HG03060 (cell line): ENCODE measurements around the gene GIMAP7.
"Not testable (repeated sequence)": the region's sequence is repeated elsewhere in the genome, so short reads cannot be mapped to it uniquely, and the experiment has no call there.

ENCODE experiments used
- ATAC-seq: cut with Tn5 transposase; IDR thresholded peaks from one replicate; pipeline ENCODE4 v1.9.1; 2021; ENCODE audit warnings: low read depth, moderate number of reproducible peaks; ENCODE audit not compliant: unreplicated experiment

GIMAP7 gene

DNA sequence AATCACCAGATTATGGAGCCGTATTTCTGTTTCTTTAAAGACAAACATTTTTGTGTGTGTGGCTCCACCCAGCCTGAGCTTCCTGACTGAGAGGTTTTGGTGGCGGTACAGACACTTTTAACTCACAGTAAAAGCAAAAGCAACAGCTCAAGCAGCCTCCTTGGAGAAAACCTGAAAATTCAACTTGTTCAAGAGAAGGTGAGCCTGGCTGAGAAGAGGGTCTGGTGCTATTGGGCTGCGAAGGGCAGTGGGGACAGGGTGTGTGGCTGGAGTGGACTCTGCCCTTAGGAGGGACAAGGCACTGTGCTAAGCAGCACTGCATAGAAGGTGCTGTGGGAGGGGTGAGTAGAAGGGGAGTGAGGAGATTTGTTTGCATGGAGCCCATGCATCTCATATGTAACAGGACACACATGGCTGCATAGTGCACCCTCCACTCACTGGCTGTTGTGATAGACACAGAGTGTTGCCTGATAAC lies at the start of gene GIMAP7:
TSS of gene GIMAP7 (plus strand) at position 125 of the 475 bp plus-strand sequence. CDS start 5,103 bp downstream, outside the sequence.
- ATAC-seq = no peak

DNA sequence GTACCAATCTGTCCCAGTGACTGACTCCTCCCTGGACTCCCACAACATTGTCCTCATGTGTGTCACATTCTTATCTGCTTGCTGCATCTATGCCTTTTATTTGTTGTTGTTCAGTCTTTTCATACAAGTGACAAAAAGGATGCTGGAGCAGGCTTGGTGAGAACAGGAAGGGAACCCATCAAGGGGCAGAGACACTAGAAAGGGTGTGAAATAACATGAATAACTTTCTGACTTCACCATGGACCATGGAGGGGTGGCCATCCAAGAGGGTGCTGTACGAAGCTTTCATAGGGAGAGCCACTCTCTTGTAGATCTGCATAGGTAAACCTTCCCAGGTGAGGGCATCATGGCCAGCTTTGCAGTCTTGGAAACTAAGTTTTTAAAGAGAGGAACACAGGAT lies 49.7 kb upstream of the GIMAP7 start:
- no peak for ATAC-seq

DNA sequence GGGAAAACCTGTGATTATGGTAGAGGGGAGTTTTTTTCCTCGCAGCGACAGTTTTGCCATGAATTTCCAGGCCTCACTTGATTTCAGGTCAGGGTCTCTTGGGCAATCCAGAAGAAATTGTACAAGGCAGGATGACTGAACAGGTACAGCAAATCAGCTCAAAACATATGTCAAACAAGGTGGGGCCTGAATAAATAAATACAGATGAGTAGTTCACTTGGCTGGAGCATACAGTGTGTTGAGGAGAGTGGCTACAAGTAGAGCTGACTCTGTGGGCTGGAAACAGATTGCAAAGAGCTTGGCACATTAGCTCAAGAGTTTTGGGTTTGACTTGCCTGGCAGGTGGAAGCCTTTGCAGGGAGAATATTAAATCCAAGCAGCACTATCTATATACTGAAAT lies 49.3 kb upstream of the GIMAP7 start:
- ATAC-seq = no peak

- no peak for ATAC-seq
These were observed 48.2 kb upstream of the GIMAP7 start for GRCh38 chr7:150466477-150466876.

- no peak for ATAC-seq
These were observed 46.4 kb upstream of the GIMAP7 start for GRCh38 chr7:150468241-150468640.

GRCh38 chr7:150471886-150472285 lies 42.8 kb upstream of the GIMAP7 start:
- no peak for ATAC-seq

DNA sequence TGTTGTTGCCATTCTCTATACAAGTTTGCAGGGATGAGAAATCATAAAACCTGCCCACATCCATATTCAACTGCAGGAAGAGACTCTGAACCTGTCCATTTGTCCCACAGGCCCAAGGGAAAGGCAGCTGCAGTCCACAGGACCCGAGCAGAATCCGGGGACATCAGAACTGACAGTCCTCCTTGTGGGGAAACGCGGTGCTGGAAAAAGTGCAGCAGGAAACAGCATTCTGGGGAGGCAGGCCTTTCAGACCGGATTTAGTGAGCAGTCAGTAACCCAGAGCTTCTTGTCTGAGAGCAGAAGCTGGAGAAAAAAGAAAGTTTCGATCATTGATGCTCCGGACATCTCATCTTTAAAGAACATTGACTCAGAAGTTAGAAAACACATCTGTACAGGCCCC lies 40.8 kb upstream of the GIMAP7 start:
- ATAC-seq = no peak

- no peak for ATAC-seq
These were observed 38.4 kb upstream of the GIMAP7 start for GRCh38 chr7:150476285-150476684.

- ATAC-seq = no peak
These were observed 37.6 kb upstream of the GIMAP7 start for GRCh38 chr7:150476819-150477631.

DNA sequence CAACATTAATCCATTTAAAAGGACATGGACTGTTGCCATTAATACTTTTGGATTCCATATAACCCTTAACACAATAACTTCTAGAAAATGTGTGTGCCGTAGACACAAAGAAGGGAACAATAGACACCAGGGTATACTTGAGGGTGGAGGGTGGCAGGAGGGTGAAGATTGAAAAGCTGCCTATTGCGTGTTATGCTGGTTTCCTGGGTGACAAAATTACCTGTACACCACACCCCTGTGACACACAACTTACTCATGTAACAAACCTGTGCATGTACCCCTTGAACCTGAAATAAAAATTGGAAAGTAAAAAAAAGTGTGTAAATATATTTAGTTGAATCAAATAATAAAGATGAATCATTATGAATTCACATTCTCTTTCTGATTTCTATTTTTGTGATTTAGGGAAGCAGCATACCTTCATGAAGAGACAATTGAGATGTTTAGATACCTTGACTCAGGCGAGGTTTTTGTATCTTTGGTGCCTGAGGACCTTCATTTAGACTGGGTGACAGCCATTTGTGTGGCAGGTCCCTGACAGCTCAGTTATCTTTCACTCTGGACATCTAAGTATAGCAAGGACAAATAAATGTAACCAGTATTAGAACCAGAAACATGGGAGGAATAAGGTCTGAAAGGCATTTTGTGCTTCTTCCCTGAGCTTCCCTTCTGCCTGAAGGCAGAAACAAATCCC lies 35.5 kb upstream of the GIMAP7 start:
- no peak for ATAC-seq

- no peak for ATAC-seq
These were observed 33.3 kb upstream of the GIMAP7 start for GRCh38 chr7:150481186-150481920.

DNA sequence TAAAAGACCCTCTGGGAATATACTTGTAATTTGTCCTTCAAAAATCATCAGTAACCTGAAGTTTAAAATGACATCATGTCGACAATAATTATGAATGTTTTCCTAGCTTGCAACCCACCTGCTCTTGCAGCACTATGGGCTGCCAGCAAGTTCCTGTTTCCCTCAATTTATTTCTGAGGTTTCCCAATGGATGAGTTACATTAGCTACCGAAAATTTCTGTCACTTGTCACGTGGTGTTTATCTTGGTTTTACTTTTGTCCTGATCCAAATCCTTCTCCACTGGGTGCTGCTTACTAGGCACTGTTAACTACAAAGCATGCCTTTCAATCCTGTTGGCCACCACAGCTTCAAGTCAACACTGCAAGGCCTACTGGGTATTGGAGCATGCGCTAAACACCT lies 32.8 kb upstream of the GIMAP7 start:
- no peak for ATAC-seq

GRCh38 chr7:150483514-150483913 lies 31.2 kb upstream of the GIMAP7 start:
- ATAC-seq = not testable (repeated sequence)

DNA sequence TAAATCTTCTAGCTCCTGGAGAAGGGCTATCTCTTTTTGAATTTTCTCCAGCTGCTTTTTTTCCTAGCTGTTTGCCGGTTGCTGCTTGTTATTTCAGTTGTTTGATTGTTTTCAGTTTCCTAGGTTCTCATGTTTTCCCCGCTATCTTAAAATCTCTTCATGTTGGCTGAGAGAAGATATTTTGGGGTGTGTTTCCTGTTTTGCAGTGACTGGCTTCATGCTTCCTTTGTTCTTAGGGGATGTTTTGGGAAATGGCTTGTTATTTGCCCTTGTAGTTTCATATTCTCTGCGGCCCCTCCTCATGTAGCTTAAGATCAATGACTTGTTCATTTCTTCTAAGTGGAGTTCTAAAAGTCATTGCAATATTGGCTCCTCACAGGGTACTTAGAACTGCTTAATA lies 30.6 kb upstream of the GIMAP7 start:
- not testable (repeated sequence) for ATAC-seq

GRCh38 chr7:150487625-150488024 lies 27.0 kb upstream of the GIMAP7 start:
- ATAC-seq = no peak

DNA sequence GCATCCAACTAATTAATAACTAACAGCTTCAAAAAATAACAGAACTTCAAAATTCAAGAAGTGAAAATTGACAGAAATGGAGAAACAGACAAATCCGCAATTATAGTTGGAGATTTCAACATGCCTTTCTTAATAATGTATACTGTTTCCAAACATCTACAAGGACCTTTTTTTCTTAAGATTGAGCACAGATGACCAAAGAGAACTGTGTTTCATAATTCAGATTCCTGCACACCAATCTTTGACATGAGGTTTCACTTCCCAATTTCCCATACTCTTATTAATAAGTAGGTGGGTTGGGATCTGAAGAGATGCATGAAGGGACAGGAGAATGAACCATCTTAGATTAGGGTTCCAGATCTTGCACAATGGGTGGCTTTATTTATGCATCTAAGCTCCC lies 24.9 kb upstream of the GIMAP7 start:
- no peak for ATAC-seq

DNA sequence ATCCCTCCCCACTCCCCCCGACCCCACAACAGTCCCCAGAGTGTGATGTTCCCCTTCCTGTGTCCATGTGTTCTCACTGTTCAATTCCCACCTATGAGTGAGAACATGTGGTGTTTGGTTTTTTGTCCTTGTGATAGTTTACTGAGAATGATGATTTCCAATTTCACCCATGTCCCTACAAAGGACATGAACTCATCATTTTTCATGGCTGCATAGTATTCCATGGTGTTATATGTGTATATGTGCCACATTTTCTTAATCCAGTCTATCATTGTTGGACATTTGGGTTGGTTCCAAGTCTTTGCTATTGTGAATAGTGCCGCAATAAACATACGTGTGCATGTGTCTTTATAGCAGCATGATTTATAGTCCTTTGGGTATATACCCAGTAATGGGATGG lies 21.2 kb upstream of the GIMAP7 start:
- ATAC-seq = not testable (repeated sequence)

- ATAC-seq = no peak
These were observed 12.2 kb upstream of the GIMAP7 start for GRCh38 chr7:150502519-150502918.

GRCh38 chr7:150503155-150503554 lies 11.5 kb upstream of the GIMAP7 start:
- no peak for ATAC-seq

DNA sequence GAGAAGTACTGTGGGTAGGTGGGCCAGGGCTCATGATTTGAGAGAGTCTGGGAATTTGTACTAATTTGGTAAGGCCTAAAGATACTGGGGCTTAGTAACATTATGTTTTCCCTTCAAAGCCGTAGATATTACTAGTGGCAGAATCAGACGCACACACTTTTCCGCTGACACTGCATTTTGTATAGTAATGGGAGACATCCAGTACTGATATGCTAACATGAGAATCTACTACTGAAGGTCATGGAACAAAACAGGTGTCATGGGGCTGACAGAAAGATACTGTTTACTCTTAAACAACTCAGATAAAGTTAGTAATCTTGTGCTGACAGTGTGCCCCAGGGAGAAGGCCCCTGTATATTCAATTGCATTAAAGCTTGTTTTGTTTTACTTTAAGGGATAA lies 11.1 kb upstream of the GIMAP7 start:
- ATAC-seq = no peak

GRCh38 chr7:150507947-150508602 lies 6.6 kb upstream of the GIMAP7 start:
- ATAC-seq = no peak
